HG02763 (cell line): ENCODE measurements around the gene ALDH4A1.

Experiments
- ATAC-seq: cut with Tn5 transposase; IDR thresholded peaks from one replicate; pipeline ENCODE4 v1.9.1; 2021; ENCODE audit warnings: mild to moderate bottlenecking, moderate library complexity; ENCODE audit not compliant: unreplicated experiment

ALDH4A1 gene

GRCh38 chr1:18939398-18940302, 37.3 kb upstream of the ALDH4A1 start:
- ATAC-seq: no peak

DNA sequence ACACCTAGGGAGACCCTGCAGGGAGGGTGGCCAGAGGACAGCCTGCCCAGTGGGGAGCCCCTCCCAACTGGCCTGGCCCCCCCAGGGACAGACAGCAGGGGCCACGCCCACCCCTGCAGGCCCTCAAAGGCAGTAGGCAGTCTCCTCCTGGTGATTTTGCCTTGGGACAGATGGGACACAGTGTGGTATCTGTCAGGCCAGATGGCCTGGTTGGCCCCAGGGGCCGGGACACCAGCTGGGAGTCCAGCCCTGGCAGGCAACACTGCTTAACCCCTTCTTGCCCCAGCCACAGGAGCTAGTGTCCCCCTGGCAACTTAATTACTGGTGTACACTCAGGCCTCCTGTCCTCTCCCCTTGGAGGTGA, 36.3 kb upstream of the ALDH4A1 start:
- ATAC-seq: no peak

DNA sequence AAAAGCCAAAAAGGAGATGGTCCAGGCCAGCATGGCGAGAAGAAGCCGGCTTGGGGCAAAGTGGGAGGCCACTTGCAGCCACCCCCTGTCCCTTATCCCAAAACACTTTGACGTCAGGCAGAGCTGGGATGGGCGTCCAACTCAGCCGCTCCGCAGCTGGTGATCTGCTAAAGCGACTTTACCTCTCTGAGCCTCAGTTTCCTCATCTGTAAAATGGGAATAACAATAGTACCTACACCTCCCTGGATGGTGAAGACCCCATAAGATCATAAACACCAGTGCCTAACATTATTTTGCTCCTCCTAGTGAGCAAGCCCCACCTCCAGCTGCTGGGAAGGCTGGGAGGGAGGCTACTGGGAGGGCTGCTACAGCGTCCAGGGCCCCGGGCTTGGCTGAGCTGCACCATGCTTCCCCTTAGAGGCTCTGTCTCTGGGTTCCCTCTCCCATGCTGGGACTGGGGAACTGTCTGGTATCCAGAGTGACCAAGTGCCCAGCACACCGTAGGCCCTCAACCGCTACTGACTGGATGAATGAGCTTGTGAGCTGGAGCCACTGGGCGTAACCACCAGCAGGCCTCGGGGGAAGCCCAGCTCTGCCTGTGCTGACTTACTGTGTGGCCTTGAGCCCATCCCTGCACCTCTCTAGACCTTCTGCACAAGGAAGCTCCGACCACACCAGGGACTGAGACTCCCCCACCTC, 35.8 kb upstream of the ALDH4A1 start:
- ATAC-seq: no peak

GRCh38 chr1:18937539-18937938, 35.2 kb upstream of the ALDH4A1 start:
- no peak for ATAC-seq

GRCh38 chr1:18936814-18937481, 34.6 kb upstream of the ALDH4A1 start:
- ATAC-seq: no peak

- no peak for ATAC-seq
Measured at GRCh38 chr1:18936471-18936813, 34.1 kb upstream of the ALDH4A1 start.

DNA sequence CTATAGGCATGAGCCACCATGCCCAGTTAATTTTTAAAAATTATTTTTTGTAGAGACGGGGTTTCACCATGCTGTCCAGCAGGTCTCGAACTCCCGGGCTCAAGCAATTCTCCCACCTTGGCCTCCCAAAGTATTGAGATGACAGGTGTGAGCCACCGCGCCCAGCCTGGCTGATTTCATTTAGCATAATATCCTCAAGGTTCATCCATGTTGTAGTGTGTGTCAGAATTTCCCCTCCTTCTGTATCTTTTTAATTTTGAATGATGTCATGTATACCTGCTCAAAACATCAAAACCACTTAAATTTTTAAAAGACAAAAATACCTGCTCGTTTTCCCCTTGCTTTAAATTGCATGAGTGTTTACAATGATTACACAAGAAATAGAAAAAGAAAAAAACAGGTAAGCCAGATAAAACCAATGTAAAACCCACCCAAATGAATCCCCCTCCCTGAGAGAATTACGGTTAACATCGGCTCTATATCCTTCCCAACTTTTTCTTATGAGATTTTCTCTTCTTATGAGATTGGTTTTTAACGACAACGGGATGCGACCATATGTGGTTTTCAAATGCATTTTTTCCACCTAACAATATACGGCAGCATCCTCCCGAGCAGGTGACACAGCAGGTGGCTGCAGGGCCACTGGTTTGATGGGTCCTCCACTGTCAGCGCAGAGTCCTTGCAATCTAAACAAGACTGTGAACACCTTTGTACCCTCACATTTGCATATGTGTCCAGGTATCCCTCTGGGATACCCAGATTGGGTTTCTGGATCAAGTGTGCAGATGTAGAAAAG, 32.0 kb upstream of the ALDH4A1 start:
- no peak for ATAC-seq

DNA sequence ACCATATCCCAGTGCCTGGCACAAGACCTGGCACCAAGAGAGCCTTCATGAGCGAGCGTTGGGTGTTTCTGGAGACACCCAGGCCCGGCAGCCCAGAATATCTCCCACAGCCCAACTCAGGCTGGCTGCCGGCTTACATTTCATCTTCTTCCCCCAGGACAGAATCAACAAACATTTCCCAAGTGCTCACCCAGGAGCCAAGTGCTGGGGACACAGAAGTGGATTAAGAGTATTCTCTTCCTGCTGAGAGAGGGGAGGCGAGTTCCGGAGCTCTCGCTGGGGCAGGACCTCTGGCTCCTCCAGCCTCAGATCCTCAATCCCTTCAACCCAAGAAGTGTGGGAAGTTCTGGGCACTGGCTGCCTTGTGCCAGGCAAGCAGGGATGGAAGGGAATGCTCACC, 30.5 kb upstream of the ALDH4A1 start:
- ATAC-seq: no peak

DNA sequence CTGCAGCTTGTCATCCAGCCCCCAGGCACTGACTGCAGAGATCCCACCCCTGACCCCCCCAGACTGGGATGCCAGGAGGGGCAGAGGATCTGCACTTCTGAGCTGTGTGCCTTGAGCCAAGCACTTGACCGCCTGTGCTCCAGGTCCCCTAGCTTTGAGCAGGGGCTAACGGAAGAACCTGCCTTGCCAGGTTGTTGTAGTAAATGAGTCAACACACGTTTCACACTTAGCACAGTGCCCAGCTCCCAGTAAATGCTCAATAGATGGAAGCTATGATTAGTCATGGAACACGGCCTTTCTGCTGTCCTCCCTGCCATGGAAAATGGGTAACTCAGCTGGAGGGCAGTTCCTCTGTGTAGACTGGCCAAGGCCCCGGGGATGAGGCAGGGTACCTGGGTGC, 30.0 kb upstream of the ALDH4A1 start:
- no peak for ATAC-seq

GRCh38 chr1:18931730-18932129, 29.4 kb upstream of the ALDH4A1 start:
- no peak for ATAC-seq

GRCh38 chr1:18929686-18930085, 27.3 kb upstream of the ALDH4A1 start:
- no peak for ATAC-seq

DNA sequence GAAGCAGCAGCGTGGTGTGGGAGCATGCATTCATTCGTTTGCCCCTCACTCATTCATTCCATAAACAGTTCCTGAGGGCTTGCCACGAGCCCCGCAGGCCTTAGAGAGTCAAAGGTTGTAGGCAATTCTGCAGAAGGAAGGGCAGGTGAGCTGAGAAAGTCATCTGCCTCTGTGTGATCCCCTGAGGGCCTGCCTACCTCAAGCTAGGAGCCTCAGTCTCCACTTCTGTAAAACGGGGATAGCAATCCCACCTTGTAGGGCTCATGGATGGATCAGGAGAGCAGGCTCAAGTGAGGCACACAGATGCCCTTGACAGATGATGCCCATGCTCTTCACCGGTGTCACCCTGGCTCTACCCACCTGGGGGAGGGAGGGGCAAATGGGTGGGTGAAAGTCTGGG, 26.6 kb upstream of the ALDH4A1 start:
- no peak for ATAC-seq

DNA sequence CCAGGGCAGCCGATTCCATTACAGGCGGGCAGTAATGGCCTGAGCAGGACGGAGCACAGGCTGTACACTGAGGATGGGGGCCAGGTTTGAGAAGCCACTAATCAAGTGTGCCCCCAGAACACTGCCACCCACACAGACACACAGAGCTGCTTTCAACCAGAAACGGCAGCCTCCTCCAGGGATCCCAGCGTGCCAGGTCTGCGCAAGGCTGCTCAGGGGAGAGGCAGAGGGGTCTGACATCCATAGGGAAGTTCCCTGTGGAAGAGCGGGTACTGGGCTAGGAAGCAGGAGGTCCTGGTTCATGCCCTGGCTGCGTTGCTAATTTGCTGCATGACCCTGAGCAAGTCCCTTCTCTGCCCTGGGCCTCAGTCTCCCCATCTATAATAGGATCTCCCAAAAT, 26.1 kb upstream of the ALDH4A1 start:
- ATAC-seq: no peak

DNA sequence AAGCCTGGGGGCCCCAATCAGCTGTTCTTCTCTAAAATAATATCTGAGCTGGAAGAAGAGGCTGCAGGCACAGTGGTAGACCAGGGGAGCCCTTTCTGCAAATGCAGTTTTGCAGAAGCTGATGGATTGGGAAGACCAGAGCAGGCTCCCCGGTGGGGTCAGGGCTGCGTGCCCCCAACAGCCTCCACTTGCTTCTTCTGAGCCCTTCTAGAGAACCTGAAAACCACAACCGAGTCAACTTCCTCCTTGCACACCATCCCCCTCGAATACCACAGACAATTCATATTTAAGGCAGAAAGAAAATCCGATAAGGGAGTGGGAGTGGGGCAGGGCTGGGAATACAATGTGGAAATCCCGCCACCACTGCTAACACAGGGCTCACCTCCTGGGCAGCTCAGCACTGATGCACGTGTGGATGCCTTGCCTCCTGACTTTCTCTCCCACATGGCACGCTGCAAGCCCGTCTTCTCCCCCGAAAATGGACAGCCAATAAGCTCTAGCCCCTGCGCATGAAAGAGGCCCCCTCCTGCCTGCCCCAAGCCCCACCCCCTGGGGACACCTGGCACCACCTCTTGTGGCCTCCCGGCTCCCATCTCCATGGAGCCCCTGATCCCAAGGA, 25.4 kb upstream of the ALDH4A1 start:
- no peak for ATAC-seq

DNA sequence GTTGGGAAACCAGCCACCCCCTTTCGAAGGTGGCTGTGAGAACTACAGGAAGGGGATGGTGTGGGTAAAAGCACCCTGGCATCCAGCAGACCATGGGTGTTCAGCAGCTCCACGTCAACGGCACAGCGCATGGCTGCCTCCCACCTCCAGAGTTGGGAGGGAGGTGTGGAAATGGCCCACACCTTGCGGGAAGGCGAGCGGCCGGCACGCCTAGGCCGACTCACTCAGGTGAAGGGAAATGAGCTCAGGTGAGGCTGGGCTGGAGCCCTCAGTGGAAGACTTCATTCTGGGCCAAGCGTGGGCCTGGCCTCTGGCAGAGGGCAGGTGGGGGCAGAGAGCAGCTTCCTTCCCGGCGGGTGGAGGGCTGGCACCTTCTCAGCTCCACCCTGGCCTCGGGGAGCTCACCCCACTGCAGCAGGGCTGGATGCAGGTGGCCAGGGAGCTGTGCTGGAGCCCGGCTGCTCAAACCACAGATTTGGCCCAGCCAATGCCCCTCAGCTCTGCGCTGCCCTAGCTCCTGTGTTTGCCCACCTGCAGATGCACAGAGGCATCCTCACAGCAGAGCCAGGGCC, 24.8 kb upstream of the ALDH4A1 start:
- ATAC-seq: no peak

GRCh38 chr1:18926315-18927081, 24.1 kb upstream of the ALDH4A1 start:
- ATAC-seq: peak; percentile 52

- no peak for ATAC-seq
Measured at GRCh38 chr1:18925279-18925678, 22.9 kb upstream of the ALDH4A1 start.

GRCh38 chr1:18924221-18924691, 21.9 kb upstream of the ALDH4A1 start:
- ATAC-seq: no peak

DNA sequence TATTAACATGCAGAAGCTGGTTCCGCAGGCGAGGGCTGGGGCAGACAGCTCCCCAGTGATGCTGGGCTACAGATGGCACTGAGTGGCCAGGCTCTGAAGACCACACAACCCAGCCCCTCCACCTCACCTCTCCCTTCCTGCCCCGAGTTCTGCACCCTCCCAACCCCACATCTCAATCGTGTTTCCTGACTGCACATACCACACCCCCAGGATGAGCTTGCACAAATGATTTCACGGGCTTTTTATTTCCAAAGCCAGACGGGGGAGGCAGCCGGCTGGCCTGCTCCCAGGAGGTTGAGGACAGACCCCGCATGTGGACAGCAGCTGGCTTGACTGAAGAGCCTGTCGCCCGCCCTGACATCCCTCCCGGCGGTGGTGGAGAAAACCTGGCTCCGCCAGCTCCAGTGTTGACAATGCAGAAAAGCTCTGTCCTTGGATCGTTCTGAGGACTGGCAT, 21.4 kb upstream of the ALDH4A1 start:
- ATAC-seq: no peak
